GM18951 (cell line): ENCODE data around the gene AGAP1.

Experiments used
- POLR2A ChIP-seq: IDR thresholded peaks from 4 replicates; pipeline ENCODE4 v1.6.1; 2011; ENCODE audit warnings: mild to moderate bottlenecking; ENCODE audit not compliant: insufficient read length, insufficient read depth; ENCODE audit errors: extremely low read depth
- in situ Hi-C: fragments of 300-500 bp; cut with MboI; formaldehyde crosslinking; loops from one replicate; pipeline ENCODE4 v1.12.0; 2022; ENCODE audit warnings: low sequenced_read_pairs, mixed read lengths, inconsistent platforms; ENCODE audit not compliant: unreplicated experiment

AGAP1 gene

DNA sequence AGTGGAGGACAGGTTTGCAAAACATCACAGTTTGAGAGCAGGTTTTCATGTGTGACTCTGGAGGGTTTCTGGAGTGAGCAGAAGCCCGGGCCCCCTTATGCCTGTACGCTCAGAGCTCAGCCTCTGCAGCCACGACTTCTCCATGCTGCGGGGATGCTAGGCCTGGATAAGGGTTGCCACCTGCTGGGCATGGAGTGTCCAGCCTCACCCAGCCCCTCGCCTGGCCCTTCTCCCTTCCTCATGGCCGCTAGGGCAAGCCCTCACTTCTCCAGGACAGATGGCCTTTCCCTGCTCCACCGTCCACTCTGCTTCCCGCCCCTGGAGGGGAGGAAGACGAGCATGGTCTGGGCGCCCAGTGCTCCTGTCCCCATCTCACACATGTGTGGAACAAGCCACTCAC is 355.6 kb downstream of the AGAP1 start:
- in situ Hi-C loops: no loop called here
- TF ChIP-seq POLR2A: no peak

DNA sequence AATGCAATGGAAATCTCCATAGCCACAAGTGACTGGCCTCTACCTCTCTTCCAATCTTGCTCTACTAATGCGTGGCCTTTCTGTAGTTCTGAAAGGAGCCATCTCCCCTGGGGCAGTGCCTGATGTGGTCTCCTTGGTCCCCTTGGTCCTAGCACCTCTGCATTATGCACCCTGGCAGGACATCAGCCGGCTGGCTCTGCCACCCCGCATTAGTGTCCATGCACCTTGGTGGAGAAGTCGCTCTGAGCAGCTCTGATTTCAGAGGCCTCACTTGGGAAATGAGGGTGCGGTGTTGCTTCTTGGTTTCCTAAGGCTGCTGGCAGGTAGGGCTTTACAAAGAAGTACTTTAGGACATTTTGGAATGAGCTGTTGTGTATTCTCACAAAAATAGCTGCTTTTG is 356.4 kb downstream of the AGAP1 start:
- in situ Hi-C loops: no loop called here
- TF ChIP-seq POLR2A: no peak

DNA sequence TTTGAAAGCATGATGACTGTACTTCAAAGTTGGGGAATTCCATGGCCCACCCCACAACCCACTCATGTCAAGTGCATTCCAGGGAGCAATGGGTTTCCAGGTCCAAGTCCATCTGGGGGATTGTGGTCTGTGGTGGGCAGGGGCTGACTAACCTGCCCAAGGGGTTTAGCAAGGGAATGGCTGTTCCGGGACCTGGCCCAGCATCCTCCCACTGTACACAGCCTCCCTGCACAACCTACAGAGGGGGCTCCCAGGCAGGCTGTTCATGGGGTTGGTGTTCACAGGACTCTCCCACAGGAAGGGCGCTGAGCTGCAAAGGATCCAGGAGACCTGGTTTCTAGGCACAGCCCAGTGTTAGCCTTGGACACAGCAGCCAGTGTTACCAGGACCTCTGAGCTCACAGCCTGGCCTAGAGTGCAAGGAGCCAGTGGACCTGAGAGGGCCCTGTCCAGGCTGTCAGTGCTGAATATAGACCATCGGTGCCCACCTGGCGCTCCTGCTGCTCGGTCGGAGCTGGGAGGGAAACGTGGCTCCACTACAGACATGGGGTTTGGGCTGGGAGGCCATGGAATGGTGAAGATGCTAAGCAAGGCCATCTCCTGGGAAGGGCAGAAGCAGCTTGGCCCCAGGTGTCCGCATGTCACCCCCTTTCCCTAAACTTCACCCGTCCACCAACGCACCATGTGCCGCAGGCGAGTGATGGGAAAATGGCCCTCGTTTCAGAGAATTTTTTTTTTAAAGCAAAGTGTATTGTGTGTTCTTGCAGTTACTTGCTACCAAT is 357.1 kb downstream of the AGAP1 start:
- in situ Hi-C loops: no loop called here
- no peak for TF ChIP-seq POLR2A

DNA sequence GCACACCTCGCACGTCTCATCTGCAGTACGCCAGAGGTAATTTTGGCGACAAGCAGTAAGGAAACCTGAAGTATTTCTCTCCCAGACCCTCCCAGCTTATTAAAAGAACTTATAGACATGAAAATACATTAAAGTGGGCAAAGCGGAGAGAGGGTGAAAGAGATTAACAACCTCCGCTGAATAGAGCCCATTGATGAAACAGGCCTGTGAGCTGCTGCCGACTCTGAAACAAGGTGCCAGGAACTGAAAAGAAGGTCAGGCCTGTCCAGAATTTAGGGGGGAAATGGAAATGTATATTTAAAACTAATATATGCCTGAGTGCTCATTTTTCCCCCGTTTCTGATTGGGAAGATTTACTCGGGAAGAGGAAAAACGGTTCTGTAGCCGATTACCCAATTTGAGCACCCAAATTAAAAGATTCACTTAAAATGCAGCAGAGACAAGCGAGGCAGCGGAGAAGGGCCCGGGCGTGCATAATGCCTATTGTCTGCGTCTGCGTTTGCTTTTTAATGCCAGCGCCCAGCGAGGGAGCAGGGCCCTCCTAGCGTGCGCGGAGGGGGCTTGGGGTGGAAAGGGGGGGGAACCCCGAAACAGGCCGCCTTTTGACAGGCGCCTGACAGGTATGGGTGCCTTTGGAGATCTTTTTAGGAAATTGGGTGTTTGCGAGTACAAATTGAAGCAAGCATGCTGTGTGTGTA is 358.1 kb downstream of the AGAP1 start:
- in situ Hi-C loops: no loop called here
- no peak for TF ChIP-seq POLR2A

DNA sequence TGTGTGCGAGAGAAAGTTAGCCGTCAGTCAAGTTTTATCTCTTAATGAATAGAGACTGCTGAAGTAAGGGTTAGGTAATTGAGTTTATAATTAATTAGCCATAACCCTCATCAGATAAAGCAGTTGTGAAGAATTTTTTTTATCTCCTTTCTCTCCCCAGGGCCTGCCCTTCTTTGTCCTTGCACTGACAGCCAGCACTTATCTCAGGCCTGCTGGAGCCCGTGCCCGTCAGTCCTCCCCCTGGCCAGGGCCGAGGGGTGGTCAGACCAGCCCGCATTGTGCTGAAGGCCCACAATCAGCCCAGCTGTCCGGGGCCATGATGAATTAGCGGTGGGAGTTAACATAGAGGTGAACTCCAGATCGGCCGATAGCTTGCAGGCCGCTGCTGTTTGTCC is 358.7 kb downstream of the AGAP1 start:
- no peak for TF ChIP-seq POLR2A
- in situ Hi-C loops: no loop called here

DNA sequence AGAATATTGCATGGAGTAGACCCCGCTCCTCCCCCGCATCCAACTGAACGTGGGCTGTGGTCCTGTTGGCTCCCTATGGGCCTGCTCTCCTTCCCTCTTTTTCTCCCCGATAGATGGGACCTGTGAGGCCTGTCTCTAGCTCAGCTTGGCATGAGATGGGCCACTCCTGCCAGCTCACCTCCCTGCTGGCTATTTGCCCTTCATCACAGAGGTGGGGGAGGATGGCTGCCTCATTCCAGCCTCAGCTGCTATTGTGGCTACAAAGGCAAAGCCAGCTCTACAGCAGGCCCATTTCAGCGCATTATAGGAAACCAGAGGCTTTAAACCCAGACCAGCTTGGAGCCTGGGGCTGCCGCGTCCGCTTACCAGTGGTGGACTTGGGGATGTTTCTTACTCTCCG is 360.4 kb downstream of the AGAP1 start:
- in situ Hi-C loops: no loop called here
- no peak for TF ChIP-seq POLR2A

DNA sequence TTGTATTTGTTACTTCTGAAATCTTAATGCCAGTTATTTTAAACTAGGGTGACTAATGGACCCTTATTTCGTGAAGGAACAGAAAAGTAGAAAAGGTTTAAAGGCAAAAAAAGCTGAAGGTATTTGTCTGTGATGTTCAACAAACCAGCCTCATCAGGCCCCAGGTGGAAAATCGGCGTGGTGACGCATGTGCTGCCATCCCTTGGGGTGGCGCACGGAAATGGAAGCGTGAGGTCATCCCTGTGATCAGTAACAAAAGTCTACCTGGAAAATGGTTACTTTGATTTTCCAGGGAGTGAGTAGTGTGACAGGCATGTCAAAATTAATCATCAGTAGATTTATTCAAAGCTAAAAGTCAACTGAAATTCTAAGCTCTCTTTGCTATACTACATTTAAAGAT is 361.2 kb downstream of the AGAP1 start:
- in situ Hi-C loops: no loop called here
- TF ChIP-seq POLR2A: no peak

DNA sequence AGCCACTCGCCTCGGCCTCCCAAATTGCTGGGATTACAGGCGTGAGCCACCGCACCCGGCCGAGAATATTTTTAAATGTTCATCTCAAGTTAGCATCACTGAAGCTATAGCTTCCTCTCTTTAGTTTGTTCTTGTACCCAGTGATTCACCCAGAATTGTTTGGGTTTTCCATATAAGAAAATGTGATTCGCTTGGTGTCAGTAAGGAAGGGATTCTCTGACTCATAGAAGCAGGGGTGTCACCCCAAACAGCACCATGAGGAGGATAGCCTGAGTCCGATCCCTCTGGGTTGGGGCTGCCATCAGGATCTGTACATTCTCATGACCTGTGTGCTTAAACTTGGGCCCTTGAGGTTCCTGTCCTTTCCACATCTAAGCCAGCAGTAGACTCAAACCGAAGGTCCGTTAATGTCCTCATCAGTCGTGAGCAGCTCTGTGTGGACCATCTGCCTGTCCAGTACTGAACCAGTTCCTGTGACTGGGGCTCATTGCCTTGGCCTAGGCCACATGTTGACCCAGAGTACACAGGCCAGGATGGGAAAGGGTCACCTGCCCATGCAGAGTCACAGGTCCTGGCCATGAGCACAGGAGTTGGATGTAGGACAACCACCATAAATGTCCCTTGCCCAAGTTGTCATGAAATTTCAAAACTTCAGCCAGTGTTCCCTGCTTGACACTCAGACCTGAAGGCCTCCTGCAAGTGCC is 362.5 kb downstream of the AGAP1 start:
- no peak for TF ChIP-seq POLR2A
- in situ Hi-C loops: no loop called here

DNA sequence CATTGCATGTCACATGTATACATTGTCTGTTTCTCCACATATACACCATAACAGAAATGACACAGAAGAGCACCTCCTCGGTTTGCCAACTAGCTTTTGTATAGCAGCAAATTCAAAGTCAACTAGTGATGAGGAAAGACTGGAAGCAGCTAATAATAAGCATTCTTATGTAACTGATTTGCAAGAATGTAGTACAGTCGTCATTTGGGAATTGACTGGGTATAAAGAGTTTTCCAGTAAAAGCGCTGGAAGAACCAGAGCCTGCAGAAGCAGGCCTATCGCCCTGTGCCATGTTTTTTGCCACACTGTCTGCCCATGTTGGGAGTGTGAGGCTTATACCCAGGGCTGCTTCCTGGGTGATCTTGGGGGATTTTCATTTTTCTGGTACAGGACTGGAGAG is 363.8 kb downstream of the AGAP1 start:
- TF ChIP-seq POLR2A: no peak
- in situ Hi-C loops: no loop called here

DNA sequence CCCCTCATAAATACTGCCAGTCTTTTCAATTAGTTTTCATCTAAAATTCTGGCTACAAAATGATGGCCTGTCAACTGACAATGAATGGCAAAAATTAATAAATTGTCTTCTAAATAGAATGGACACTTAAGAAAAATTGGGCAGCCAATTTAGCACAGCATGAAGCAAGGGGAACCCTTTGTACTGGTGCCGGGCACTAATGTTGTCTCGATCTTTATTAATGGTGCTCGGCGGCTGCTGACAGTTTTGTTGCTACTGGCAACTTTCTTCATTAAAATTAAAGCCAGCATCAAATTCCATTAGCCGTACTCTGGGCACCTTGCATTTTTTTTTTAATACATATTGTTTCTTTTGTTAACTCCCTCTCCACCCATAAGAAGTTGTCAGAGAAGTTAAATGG is 365.0 kb downstream of the AGAP1 start:
- no peak for TF ChIP-seq POLR2A
- in situ Hi-C loops: no loop called here

DNA sequence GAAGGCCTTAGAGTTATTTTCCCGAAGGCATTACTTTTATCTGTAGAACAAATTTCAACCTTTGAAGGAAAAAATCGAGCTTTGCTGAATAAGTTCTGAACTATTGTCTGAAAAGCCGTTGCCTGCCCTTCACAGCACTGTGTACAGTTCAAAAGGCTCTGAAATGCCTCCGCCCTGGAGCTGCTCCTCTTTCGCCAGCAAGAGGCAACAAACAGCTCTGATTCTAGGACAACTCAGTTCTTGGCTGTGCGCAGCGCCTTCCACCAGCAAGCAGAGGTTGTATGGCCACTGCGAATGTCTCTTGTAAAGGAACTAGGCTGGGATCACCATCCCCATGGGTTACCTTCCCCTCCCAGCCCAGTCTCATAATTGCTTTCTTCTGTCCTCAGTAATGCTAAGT is 365.8 kb downstream of the AGAP1 start:
- in situ Hi-C loops: no loop called here
- TF ChIP-seq POLR2A: no peak

DNA sequence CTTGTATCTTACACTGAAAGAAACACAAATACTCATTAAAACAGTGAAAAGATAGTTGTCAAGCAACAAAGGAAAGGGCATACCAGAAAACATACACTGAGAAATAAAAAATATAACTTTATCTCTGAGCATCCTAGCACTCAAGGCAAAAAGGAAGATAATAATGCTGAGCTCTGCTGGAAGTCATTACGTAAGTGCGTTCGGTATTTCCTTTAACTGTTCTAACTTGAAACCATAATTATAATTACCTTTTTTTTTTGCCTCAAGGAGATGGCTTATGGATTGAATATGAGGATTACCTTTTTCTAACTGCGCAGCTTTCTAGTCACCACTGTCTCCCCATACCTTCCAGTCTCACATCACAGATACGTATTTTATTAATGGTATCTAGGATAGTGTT is 366.3 kb downstream of the AGAP1 start:
- TF ChIP-seq POLR2A: no peak
- in situ Hi-C loops: no loop called here

DNA sequence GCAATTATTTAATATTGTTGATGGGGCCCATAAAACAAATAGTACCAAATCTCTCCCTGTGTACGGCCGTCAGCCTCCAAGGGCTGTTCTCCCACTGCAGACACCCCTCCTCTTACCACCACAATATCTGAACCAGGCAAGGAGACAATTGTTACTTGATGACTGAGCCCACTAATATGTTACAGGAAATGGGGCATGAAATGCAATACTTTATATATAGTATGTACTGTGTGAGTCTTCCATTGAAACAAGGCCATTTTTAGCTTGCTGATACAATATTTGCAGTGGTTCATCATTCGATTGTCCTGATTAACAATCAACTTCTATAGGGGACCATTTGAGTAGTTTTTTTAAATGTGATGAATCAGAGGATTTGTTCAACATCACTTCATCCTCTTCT is 367.0 kb downstream of the AGAP1 start:
- TF ChIP-seq POLR2A: no peak
- in situ Hi-C loops: no loop called here

DNA sequence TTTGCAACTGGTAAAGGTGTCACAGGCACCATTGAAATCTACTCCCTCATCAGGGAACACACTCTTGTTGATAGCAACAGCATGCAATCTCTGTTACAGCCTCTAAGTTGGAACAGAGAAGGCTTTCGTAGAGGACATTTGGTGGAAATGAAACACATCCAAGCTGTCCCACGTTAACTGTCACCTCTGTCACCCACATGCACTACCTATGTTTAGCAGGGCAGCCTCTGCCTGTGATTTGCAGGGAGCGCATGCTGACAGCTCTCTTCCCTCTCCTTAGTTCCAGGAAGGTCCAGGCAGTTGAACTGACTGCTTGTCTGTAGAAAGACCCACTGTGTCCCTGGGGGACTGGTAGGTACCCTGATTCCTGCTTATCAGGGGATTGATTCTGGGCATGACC is 367.5 kb downstream of the AGAP1 start:
- no peak for TF ChIP-seq POLR2A
- in situ Hi-C loops: no loop called here

DNA sequence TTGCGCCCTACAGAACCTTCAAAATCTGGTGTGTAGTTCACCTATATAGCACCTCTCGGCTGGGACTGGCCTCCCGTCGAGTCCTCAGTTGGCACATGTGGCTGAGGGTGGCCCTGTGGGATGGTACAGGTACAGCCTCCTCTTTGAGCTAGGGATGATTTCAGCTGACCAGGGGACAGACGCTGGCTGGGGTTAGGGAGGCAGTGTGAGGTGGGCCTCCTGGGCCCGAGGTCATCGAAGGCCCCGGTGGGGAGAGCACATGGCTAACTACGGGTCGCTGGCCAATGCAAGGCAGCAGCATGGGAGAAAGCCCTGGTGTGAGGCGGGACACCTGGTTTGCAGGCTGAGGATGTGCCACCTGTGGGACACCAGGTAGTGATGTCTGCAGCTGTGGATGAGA is 369.6 kb downstream of the AGAP1 start:
- in situ Hi-C loops: no loop called here
- TF ChIP-seq POLR2A: no peak
